Uterus (tissue), 4 donors: ENCODE data around the gene KIFAP3. TPM values are rescaled to one million over a fixed set of nuclear protein-coding genes. Genes with fewer than 3 reads are reported as not detected.
A peak's percentile ranks its signal among the peaks of the same experiment; 100 is the strongest.

Experiments
- DNase-seq, 2 donors: peaks; one replicate each; pipeline ENCODE4 v3.0.0-alpha.2; 2019 to 2020
- H3K27ac ChIP-seq, 2 donors: fragments of 200-600 bp; sonication (generic); 1 replicate in 1 of 2; 2 replicates in 1 of 2; pipeline ENCODE4 v1.5.1; 2016 to 2018
- H3K27me3 ChIP-seq, 2 donors: fragments of 200-600 bp; sonication (generic); one replicate each; pipeline ENCODE4 v1.5.1; 2018 to 2019; ENCODE audit warnings: control low read depth in 1 of 2
- H3K36me3 ChIP-seq, 2 donors: fragments of 200-600 bp; sonication (generic); one replicate each; pipeline ENCODE4 v1.5.1; 2019; ENCODE audit warnings: control low read depth in 1 of 2
- H3K4me1 ChIP-seq, 2 donors: fragments of 200-600 bp; sonication (generic); one replicate each; pipeline ENCODE4 v1.5.1; 2018 to 2019; ENCODE audit warnings: control low read depth in 1 of 2
- H3K4me3 ChIP-seq, 2 donors: fragments of 200-600 bp; sonication (generic); 1 replicate in 1 of 2; 2 replicates in 1 of 2; pipeline ENCODE4 v1.5.1; 2018 to 2019; ENCODE audit warnings: mild to moderate bottlenecking in 1 of 2
- H3K9me3 ChIP-seq, 2 donors: fragments of 200-600 bp; sonication (generic); one replicate each; pipeline ENCODE4 v1.5.1; 2019; ENCODE audit warnings: control low read depth in 1 of 2
- CTCF ChIP-seq, 4 experiments: fragments of 200-600 bp in 2 of 4; fragments of 450-650 bp in 2 of 4; sonication (generic) in 2 of 4; IDR thresholded peaks; one replicate each; pipeline ENCODE4 v1.5.1; 2016 to 2019; ENCODE audit warnings: antibody characterized with exemption in 4 of 4, mild to moderate bottlenecking in 2 of 4, moderate library complexity in 1 of 4
- POLR2A ChIP-seq, 2 donors: fragments of 450-650 bp; IDR thresholded peaks; one replicate each; pipeline ENCODE4 v1.6.1; 2016; ENCODE audit warnings: antibody characterized with exemption in 2 of 2, mild to moderate bottlenecking in 1 of 2, moderate library complexity in 1 of 2
- intact Hi-C: fragments of 100-400 bp; cut with DNase I; formaldehyde crosslinking; loops from one replicate; pipeline ENCODE4 v1.15.1; 2023; ENCODE audit warnings: low total_unique reads
- total RNA-seq, 4 donors: library from RNA; depleted of rRNA in 3 of 4; stranded (reverse); fragments of >200 nt in 3 of 4; gene quantifications; one replicate each; pipeline versions ENCODE4 v1.1.0 to v1.2.4, GENCODE V29; 2014 to 2023
- donor health status: DM: yes; HTN: yes; CAD: no.

The KIFAP3 gene
- total RNA-seq, 4 donors from 2014 or later, result 6.1 to 79.0 (median 58.7) TPM

DNA sequence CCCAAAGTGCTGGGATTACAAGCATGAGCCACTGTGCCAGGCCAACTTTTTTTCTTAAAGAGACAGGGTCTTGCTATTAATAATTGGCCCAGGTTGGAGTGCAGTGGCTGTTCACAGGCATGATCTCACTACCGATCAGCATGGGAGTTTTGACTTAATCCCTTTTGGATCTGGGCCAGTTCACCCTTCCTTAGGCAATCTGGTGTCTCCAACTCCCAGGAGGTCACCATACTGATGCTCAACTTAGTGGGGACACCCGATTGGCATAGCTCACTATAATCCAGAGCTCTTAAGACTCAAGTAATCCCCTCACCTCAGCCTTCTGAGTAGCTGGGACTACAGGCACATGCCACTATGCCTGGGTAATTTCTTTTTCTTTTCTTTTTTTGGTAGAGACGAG lies 116.6 kb downstream of the KIFAP3 start:
- intact Hi-C loops, result no loop called here
- H3K9me3 ChIP-seq, result no peaks in the 10 kb centered on the region
- no peak for TF ChIP-seq CTCF (IDR thresholded peaks at IDR 0.05)
- TF ChIP-seq POLR2A (IDR thresholded peaks at IDR 0.05), result no peak
- no peak overlapping the region for H3K27ac ChIP-seq
- DNase-seq, result no peak
- H3K36me3 ChIP-seq, result no peaks in the 10 kb centered on the region
- no peaks in the 10 kb centered on the region for H3K27me3 ChIP-seq
- H3K4me3 ChIP-seq, result no peak overlapping the region
- no peaks in the 10 kb centered on the region for H3K4me1 ChIP-seq

DNA sequence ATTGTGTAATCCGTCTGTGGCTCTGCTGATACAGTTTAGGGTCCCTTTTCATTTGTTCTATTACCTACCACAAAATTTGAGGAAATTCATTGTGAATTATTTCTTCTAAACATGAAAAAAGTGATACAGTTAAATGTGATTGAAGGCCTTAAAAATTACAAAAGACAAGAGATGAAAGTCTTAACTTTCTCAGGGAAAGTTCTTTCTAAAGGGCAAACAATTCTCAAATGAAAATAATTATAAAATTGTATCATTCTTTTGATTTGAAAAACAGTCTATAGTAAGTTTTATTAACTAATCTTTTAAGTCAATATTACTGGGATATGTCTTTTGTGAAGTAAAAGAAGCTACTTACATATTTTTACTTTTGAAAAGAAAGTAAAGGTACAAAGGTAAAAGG lies 123.4 kb downstream of the KIFAP3 start:
- Histone ChIP-seq H3K27ac (no peak overlapping the region), H3K27me3 (no peaks in the 10 kb centered on the region), H3K4me3 (no peak overlapping the region), H3K4me1 (no peaks in the 10 kb centered on the region), H3K9me3 (no peaks in the 10 kb centered on the region), H3K36me3 (no peaks in the 10 kb centered on the region)
- intact Hi-C loops, result no loop called here
- DNase-seq, result no peak
- TF ChIP-seq POLR2A (IDR thresholded peaks at IDR 0.05) (no peak), CTCF (IDR thresholded peaks at IDR 0.05) (no peak)

DNA sequence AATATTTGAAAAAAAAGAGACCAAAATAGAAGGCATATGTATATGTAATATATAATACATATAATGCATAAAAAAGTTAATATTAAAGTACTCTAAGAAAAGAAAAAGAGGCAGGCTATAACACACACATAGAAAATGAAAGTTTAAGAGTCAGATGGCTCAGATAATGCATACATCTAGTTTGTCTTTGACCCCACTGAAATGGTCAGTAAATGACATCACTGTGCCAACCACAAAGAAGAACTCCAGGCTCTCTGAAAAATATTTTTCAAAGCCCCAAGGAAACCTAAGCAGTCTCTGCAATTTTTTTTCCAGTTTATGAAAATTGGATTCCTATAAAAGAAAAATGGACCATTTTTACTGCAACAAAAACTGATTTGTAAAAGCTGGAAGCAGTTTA lies 125.4 kb downstream of the KIFAP3 start:
- no peaks in the 10 kb centered on the region for H3K36me3 ChIP-seq
- DNase-seq, result no peak

DNA sequence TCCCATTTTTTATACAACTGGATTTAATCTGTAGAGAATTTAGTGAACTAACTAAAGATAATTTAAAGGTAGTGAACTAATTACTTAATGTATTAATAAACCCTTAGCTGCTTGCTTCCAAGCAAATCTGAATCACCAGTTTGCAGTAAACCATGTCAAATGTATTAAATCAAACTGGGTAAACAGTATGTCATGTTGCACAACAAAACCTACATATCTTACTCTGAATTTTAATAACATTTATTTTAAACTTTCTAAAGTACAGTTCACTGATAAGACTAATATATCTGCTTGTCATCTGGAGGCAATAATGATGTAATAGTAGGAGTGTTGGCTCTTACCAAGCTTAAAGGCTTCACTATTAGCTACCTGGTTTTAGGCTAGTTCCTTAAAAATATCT lies 128.3 kb downstream of the KIFAP3 start:
- no peak for TF ChIP-seq POLR2A (IDR thresholded peaks at IDR 0.05)
- no peak for TF ChIP-seq CTCF (IDR thresholded peaks at IDR 0.05)
- Histone ChIP-seq H3K9me3 (no peaks in the 10 kb centered on the region), H3K36me3 (no peaks in the 10 kb centered on the region), H3K4me1 (peaks cover 0 to 6% of the 10 kb centered on the region in 2 donors), H3K27me3 (no peaks in the 10 kb centered on the region), H3K27ac (no peak overlapping the region), H3K4me3 (no peak overlapping the region)
- intact Hi-C loops, result no loop called here
- no peak for DNase-seq

More for the DNA sequence above, 125.4 kb downstream of the KIFAP3 start:
- intact Hi-C loops, result no loop called here
- no peaks in the 10 kb centered on the region for H3K4me1 ChIP-seq
- TF ChIP-seq CTCF (IDR thresholded peaks at IDR 0.05) (no peak), POLR2A (IDR thresholded peaks at IDR 0.05) (no peak)
- H3K4me3 ChIP-seq, result no peak overlapping the region
- H3K9me3 ChIP-seq, result no peaks in the 10 kb centered on the region
- H3K27ac ChIP-seq, result no peak overlapping the region
- H3K27me3 ChIP-seq, result no peaks in the 10 kb centered on the region

GRCh38 chr1:169945181-169945580 lies 129.3 kb downstream of the KIFAP3 start:
- Histone ChIP-seq H3K27me3 (no peaks in the 10 kb centered on the region), H3K9me3 (no peaks in the 10 kb centered on the region), H3K36me3 (no peaks in the 10 kb centered on the region), H3K27ac (peak overlapping the region in 1 of 2 donors; percentile 11), H3K4me1 (peaks cover 0 to 6% of the 10 kb centered on the region in 2 donors), H3K4me3 (no peak overlapping the region)
- peak in 1 of 2 donors; percentile 14 for DNase-seq
- intact Hi-C loops, result no loop called here
- TF ChIP-seq POLR2A (IDR thresholded peaks at IDR 0.05) (no peak), CTCF (IDR thresholded peaks at IDR 0.05) (no peak)
